ENCODE data around the gene PREX1. TPM values are rescaled to one million over a fixed set of nuclear protein-coding genes. Genes with fewer than 3 reads are reported as not detected.

Gene PREX1
- total and polyA plus RNA-seq, 4 donors = 20.4 to 49.0 (median 42.6) TPM

DNA sequence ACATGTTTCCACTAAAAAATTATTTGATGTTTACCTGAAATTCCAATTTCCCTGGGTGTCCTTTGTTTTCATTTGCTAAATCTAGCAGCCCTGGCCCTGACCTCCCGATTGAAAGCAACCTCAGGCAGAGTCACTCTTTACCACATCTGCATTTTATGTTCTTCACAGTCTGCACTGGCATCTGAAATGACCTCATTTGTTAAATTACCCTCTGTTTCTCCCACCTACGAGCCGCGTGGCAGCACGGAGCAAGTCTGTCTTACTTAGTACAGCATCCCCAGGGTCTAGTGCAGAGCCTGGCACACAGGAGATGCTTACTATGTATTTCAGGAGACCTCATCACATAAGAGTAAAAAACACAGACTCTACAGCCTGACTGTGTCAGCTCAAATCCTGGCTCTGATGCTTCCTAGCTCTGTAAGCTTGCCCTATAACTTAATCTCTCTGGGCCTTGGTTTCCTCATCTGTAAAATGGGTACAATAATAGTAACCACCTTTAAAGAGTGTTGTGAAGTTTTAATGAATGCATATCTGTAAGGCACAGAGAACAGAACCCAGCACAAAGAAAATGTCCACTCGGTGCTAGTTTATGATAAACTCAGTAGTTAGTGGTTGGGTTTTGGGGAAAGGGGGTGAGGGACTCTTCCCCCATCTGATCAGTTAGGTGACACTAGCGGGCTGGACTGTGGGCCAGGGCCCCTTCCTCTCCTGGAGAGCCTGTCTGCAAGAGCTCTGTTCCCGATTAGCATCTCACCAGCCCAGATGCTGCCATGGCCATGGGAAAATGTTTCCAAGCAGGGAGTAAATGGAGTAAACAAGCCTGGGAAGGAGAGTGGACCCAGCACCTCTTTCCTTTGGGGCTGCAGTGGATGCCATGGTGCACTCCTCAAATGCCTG is 88.2 kb downstream of the PREX1 start:
- DNase-seq = peak in 1 of 2 donors; percentile 52
- intact Hi-C loops (cut with DNase I) = no loop called here
- no peak overlapping the region for H3K4me3 ChIP-seq (ENCODE audit: low read length in 2 of 2)
- 49 to 54% methylated on average over 8 of the region's 8 CpGs for WGBS, 2 donors
- no peak for ATAC-seq (ENCODE audit: low FRiP score)
- H3K9me3 ChIP-seq (ENCODE audit: control insufficient read depth, low read length) = no peaks in the 10 kb centered on the region
- H3K27ac ChIP-seq (ENCODE audit: low read depth in 1 of 2, low read length in 2 of 2) = peak overlapping the region in 1 of 2 donors; percentile 16
- peaks cover 0 to 3% of the 10 kb centered on the region in 2 donors for H3K36me3 ChIP-seq (ENCODE audit: control insufficient read depth in 1 of 2, insufficient read depth in 2 of 2, low read length in 1 of 2)
- H3K4me1 ChIP-seq (ENCODE audit: control insufficient read depth in 1 of 2, insufficient read depth in 2 of 2, low read length in 2 of 2) = no peaks in the 10 kb centered on the region
- no peaks in the 10 kb centered on the region for H3K27me3 ChIP-seq (ENCODE audit: control insufficient read depth in 1 of 2, insufficient read depth in 2 of 2, low read length in 1 of 2)

DNA sequence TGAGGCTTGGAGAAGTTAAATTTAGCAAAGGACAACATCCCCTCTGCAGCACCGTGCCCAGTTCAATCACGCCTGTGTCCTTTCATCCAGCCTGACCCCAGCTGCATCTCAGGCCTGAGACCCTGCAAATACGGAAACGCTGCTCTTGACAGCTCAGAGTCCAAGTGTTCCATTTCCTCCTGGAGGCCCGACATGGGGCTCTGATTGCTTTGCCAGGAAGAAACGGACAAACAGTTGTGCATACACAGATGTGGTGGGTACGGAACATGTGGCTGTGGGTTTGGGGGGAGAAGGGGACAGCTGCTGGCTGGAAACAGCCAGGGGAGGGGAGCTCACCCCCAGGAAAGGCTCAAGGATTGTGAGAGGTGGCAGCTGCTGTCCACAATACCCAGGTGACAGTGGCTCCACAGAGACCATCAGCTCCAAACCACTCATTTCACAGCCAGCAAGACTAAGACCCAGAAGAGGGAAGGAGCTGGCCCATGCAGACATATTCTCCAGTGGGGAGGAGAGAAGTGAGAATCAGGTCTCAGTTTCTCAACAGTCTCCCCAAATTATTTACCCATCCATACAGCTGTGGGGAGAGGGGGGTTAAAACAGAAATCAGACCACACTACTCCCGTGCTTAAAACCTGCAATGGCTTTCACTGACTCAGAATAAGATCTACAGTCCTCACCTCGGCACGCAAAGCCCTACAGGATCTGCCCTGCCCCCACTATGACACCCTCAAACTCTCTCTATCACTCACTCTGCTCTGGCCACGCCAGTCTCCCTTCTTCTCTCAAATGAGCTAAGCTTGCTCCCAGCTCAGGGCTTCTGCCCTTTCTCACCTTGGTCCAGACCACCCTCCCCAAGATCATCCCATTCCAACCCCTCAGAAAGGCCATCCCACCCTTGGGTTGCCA is 89.1 kb downstream of the PREX1 start:
- Histone ChIP-seq H3K4me3 (ENCODE audit: low read length in 2 of 2) (no peak overlapping the region), H3K27me3 (ENCODE audit: control insufficient read depth in 1 of 2, insufficient read depth in 2 of 2, low read length in 1 of 2) (no peaks in the 10 kb centered on the region), H3K9me3 (ENCODE audit: control insufficient read depth, low read length) (no peaks in the 10 kb centered on the region), H3K27ac (ENCODE audit: low read depth in 1 of 2, low read length in 2 of 2) (peak overlapping the region; percentile 28 to 31), H3K4me1 (ENCODE audit: control insufficient read depth in 1 of 2, insufficient read depth in 2 of 2, low read length in 2 of 2) (no peaks in the 10 kb centered on the region), H3K36me3 (ENCODE audit: control insufficient read depth in 1 of 2, insufficient read depth in 2 of 2, low read length in 1 of 2) (peaks cover 0 to 1% of the 10 kb centered on the region in 2 donors)
- ATAC-seq (ENCODE audit: low FRiP score) (no peak), DNase-seq (peak in 1 of 2 donors; percentile 62)
- WGBS, 2 donors = 12 to 16% methylated on average over 11 of the region's 11 CpGs
- intact Hi-C loops (cut with DNase I) = no loop called here

GRCh38 chr20:48738094-48738398 is 89.8 kb downstream of the PREX1 start:
- H3K27ac ChIP-seq (ENCODE audit: low read depth in 1 of 2, low read length in 2 of 2) = peak overlapping the region; percentile 6 to 31
- WGBS, 2 donors = 1 to 5% methylated on average over 3 of the region's 3 CpGs
- H3K36me3 ChIP-seq (ENCODE audit: control insufficient read depth in 1 of 2, insufficient read depth in 2 of 2, low read length in 1 of 2) = no peaks in the 10 kb centered on the region

DNA sequence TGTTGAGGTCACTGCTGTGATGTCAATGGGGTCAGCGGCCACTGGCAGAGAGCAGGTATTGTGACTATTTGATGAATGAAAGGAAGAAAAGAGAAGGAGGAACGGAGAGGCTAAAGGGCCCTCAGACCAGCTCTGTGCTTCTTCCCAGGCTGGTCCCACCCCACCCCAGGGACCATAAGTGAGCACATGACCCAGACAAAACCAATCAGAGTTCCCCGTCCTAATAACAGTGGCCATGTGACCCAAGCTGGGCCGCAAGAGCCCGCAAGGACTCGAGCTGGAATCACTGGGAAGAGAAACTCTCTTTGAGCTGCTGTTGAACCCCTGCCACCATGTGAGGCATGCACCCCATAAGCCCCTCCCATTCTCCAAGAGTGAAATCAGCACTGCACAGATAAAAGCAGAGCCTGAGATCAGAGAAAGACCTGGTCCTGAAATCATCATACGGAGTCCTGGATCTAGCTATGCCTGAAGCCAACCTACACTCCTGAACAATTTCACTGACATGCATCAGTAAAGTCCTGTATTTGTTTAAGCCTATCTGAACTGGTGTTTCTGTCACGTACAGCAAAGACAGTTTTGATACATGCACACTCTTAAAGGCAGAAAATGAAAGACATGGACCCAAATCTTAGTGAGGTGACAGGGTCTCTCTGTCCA is 90.2 kb downstream of the PREX1 start:
- Histone ChIP-seq H3K27ac (ENCODE audit: low read depth in 1 of 2, low read length in 2 of 2) (peak overlapping the region; percentile 6 to 31), H3K4me1 (ENCODE audit: control insufficient read depth in 1 of 2, insufficient read depth in 2 of 2, low read length in 2 of 2) (no peaks in the 10 kb centered on the region), H3K27me3 (ENCODE audit: control insufficient read depth in 1 of 2, insufficient read depth in 2 of 2, low read length in 1 of 2) (no peaks in the 10 kb centered on the region), H3K9me3 (ENCODE audit: control insufficient read depth, low read length) (no peaks in the 10 kb centered on the region), H3K36me3 (ENCODE audit: control insufficient read depth in 1 of 2, insufficient read depth in 2 of 2, low read length in 1 of 2) (no peaks in the 10 kb centered on the region), H3K4me3 (ENCODE audit: low read length in 2 of 2) (no peak overlapping the region)
- ATAC-seq (ENCODE audit: low FRiP score) (no peak), DNase-seq (peak in 1 of 2 donors; percentile 59)
- intact Hi-C loops (cut with DNase I) = no loop called here
- WGBS, 2 donors = 45 to 64% methylated on average over 8 of the region's 8 CpGs

More at GRCh38 chr20:48738094-48738398, 89.8 kb downstream of the PREX1 start:
- DNase-seq (peak in 1 of 2 donors; percentile 48), ATAC-seq (ENCODE audit: low FRiP score) (no peak)
- intact Hi-C loops (cut with DNase I) = no loop called here
- Histone ChIP-seq H3K4me3 (ENCODE audit: low read length in 2 of 2) (no peak overlapping the region), H3K27me3 (ENCODE audit: control insufficient read depth in 1 of 2, insufficient read depth in 2 of 2, low read length in 1 of 2) (no peaks in the 10 kb centered on the region), H3K9me3 (ENCODE audit: control insufficient read depth, low read length) (no peaks in the 10 kb centered on the region), H3K4me1 (ENCODE audit: control insufficient read depth in 1 of 2, insufficient read depth in 2 of 2, low read length in 2 of 2) (no peaks in the 10 kb centered on the region)

DNA sequence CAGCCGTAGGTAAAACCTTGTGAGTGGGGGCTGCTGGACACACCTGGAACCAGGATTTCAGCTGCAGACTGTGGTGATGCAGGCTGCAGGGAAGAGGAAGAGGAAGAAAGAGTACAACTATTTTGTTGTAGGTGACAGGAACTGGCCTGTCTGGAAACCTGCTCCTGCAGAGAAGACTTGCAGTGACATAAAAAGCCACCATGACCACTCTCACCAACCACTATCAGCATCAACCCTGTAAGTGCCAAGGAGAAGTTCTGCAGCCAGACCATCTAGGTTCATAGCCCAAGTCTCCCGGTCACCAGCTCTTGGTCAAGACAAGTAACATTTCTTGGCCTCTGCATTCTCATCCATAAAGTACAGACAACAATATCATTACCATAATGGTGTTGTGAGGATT is 91.2 kb downstream of the PREX1 start:
- H3K9me3 ChIP-seq (ENCODE audit: control insufficient read depth, low read length) = no peaks in the 10 kb centered on the region
- no peaks in the 10 kb centered on the region for H3K36me3 ChIP-seq (ENCODE audit: control insufficient read depth in 1 of 2, insufficient read depth in 2 of 2, low read length in 1 of 2)
- no peaks in the 10 kb centered on the region for H3K4me1 ChIP-seq (ENCODE audit: control insufficient read depth in 1 of 2, insufficient read depth in 2 of 2, low read length in 2 of 2)
- no peak overlapping the region for H3K27ac ChIP-seq (ENCODE audit: low read depth in 1 of 2, low read length in 2 of 2)
- H3K27me3 ChIP-seq (ENCODE audit: control insufficient read depth in 1 of 2, insufficient read depth in 2 of 2, low read length in 1 of 2) = no peaks in the 10 kb centered on the region
- ATAC-seq (ENCODE audit: low FRiP score) = no peak
- DNase-seq = no peak
- 72 to 74% methylated on average over 2 of the region's 2 CpGs for WGBS, 2 donors
- no peak overlapping the region for H3K4me3 ChIP-seq (ENCODE audit: low read length in 2 of 2)
- intact Hi-C loops (cut with DNase I) = no loop called here

DNA sequence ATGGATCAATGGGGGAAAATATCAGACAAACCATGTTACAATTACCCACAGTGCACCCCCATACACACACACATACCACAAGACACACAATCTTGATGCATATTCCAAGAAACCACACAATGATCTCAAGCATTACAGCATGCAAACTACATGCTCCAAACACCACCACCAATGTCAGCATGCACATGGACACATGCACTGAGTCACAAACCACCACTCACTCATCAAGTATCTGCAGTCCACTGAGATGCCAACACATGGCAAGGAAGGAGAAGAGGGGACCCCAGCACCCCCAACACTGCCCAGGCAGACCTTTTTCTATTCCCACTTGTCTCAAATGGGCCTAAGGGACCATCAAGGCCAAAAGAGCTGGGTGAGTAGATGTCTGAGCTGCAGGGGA is 91.6 kb downstream of the PREX1 start:
- H3K9me3 ChIP-seq (ENCODE audit: control insufficient read depth, low read length) = no peaks in the 10 kb centered on the region
- no peaks in the 10 kb centered on the region for H3K4me1 ChIP-seq (ENCODE audit: control insufficient read depth in 1 of 2, insufficient read depth in 2 of 2, low read length in 2 of 2)
- intact Hi-C loops (cut with DNase I) = no loop called here
- no peak for DNase-seq
- H3K36me3 ChIP-seq (ENCODE audit: control insufficient read depth in 1 of 2, insufficient read depth in 2 of 2, low read length in 1 of 2) = no peaks in the 10 kb centered on the region
- ATAC-seq (ENCODE audit: low FRiP score) = no peak
- H3K27me3 ChIP-seq (ENCODE audit: control insufficient read depth in 1 of 2, insufficient read depth in 2 of 2, low read length in 1 of 2) = no peaks in the 10 kb centered on the region
- no peak overlapping the region for H3K27ac ChIP-seq (ENCODE audit: low read depth in 1 of 2, low read length in 2 of 2)
- no peak overlapping the region for H3K4me3 ChIP-seq (ENCODE audit: low read length in 2 of 2)

- WGBS, 2 donors = 86 to 93% methylated on average over 5 of the region's 5 CpGs
- Histone ChIP-seq H3K27ac (ENCODE audit: low read depth in 1 of 2, low read length in 2 of 2) (no peak overlapping the region), H3K36me3 (ENCODE audit: control insufficient read depth in 1 of 2, insufficient read depth in 2 of 2, low read length in 1 of 2) (no peaks in the 10 kb centered on the region), H3K4me3 (ENCODE audit: low read length in 2 of 2) (no peak overlapping the region), H3K27me3 (ENCODE audit: control insufficient read depth in 1 of 2, insufficient read depth in 2 of 2, low read length in 1 of 2) (no peaks in the 10 kb centered on the region), H3K9me3 (ENCODE audit: control insufficient read depth, low read length) (no peaks in the 10 kb centered on the region), H3K4me1 (ENCODE audit: control insufficient read depth in 1 of 2, insufficient read depth in 2 of 2, low read length in 2 of 2) (no peaks in the 10 kb centered on the region)
- ATAC-seq (ENCODE audit: low FRiP score) = no peak
- DNase-seq = no peak
- intact Hi-C loops (cut with DNase I) = no loop called here
Observed at GRCh38 chr20:48735112-48735511, 92.7 kb downstream of the PREX1 start.

DNA sequence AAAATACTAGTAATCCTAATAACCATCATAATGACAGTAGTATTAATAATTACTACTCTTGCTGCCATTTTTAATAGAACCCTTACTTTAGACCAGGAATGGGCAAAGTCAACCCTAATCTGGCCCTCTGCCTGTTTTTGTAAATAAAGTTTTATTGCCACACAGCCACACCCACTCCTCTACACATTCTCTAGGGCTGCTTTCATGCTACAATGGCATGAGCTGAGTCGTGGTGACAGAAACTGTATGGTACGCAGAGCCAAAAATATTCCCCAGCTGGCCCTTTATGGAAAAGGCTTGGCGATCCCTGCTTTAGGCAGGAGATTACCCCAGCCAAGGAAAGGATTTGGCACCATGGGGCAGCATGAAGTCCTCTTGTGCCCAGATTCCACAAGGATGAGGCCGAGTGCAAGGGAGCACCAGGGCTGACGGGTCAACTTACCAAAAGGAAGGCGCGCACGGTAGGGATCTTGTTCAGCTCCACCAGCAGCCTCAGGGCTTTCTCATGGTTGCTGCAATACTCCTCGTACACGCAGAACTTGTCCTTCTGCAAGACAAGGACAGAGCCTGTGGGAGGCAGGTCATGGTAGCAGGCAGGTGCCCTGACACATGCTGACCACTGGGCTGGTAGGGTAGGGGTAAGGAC is 93.6 kb downstream of the PREX1 start:
- WGBS, 2 donors = 34 to 41% methylated on average over 10 of the region's 10 CpGs
- H3K4me3 ChIP-seq (ENCODE audit: low read length in 2 of 2) = no peak overlapping the region
- DNase-seq = peak in 1 of 2 donors; percentile 66
- intact Hi-C loops (cut with DNase I) = no loop called here
- ATAC-seq (ENCODE audit: low FRiP score) = no peak
- H3K4me1 ChIP-seq (ENCODE audit: control insufficient read depth in 1 of 2, insufficient read depth in 2 of 2, low read length in 2 of 2) = no peaks in the 10 kb centered on the region
- H3K36me3 ChIP-seq (ENCODE audit: control insufficient read depth in 1 of 2, insufficient read depth in 2 of 2, low read length in 1 of 2) = no peaks in the 10 kb centered on the region
- H3K27ac ChIP-seq (ENCODE audit: low read depth in 1 of 2, low read length in 2 of 2) = peak overlapping the region in 1 of 2 donors; percentile 13
- H3K27me3 ChIP-seq (ENCODE audit: control insufficient read depth in 1 of 2, insufficient read depth in 2 of 2, low read length in 1 of 2) = no peaks in the 10 kb centered on the region
- no peaks in the 10 kb centered on the region for H3K9me3 ChIP-seq (ENCODE audit: control insufficient read depth, low read length)
